Liver (tissue), 9 donors: Measurements from ENCODE around the gene SFXN3. TPM values are rescaled to one million over a fixed set of nuclear protein-coding genes. Genes with fewer than 3 reads are reported as not detected.

Experiments used
- DNase-seq: peaks from one replicate; pipeline ENCODE4 v3.0.0-alpha.2; 2017; ENCODE audit warnings: low spot score
- H3K27ac ChIP-seq, 2 donors: one replicate each; pipeline ENCODE4 v1.7.0; 2013; ENCODE audit warnings: inconsistent platforms in 2 of 2, low read length in 2 of 2, control low read depth in 1 of 2, low read depth in 1 of 2, mild to moderate bottlenecking in 1 of 2
- H3K27me3 ChIP-seq, 4 donors: one replicate each; pipeline versions ENCODE4 v1.6.1 to v1.7.0; 2013; ENCODE audit warnings: low read length in 3 of 4, inconsistent platforms in 1 of 4, mild to moderate bottlenecking in 1 of 4, moderate library complexity in 1 of 4; ENCODE audit not compliant: control insufficient read depth in 4 of 4, insufficient read depth in 4 of 4
- H3K36me3 ChIP-seq, 4 donors: one replicate each; pipeline versions ENCODE4 v1.6.1 to v1.7.0; 2013; ENCODE audit warnings: low read length in 3 of 4, mild to moderate bottlenecking in 3 of 4, low read depth in 1 of 4, moderate library complexity in 1 of 4; ENCODE audit not compliant: control insufficient read depth in 4 of 4, insufficient read depth in 3 of 4
- H3K4me1 ChIP-seq, 4 donors: one replicate each; pipeline versions ENCODE4 v1.6.1 to v1.7.0; 2013; ENCODE audit warnings: low read length in 3 of 4, mild to moderate bottlenecking in 3 of 4, moderate library complexity in 1 of 4; ENCODE audit not compliant: control insufficient read depth in 4 of 4, insufficient read depth in 4 of 4
- H3K4me3 ChIP-seq, 3 donors: one replicate each; pipeline versions ENCODE4 v1.6.1 to v1.7.0; 2013; ENCODE audit warnings: low read length in 3 of 3, control low read depth in 1 of 3, low read depth in 1 of 3, mild to moderate bottlenecking in 1 of 3
- H3K9ac ChIP-seq, 2 donors: one replicate each; pipeline ENCODE4 v1.7.0; 2013; ENCODE audit warnings: low read length in 2 of 2, mild to moderate bottlenecking in 2 of 2, moderate library complexity in 2 of 2, control low read depth in 1 of 2, low read depth in 1 of 2
- H3K9me3 ChIP-seq, 4 donors: one replicate each; pipeline versions ENCODE4 v1.6.1 to v1.7.0; 2013; ENCODE audit warnings: low read length in 3 of 4; ENCODE audit not compliant: control insufficient read depth in 4 of 4
- EGR1 ChIP-seq, 2 donors: IDR thresholded peaks; 2 replicates each; pipeline ENCODE4 v1.6.1; 2016 to 2018; ENCODE audit warnings: antibody characterized with exemption in 2 of 2, low read depth in 2 of 2
- FOXA1 ChIP-seq: IDR thresholded peaks from 2 replicates; pipeline ENCODE4 v1.6.1; 2016; ENCODE audit warnings: antibody characterized with exemption
- HNF4G ChIP-seq: IDR thresholded peaks from 2 replicates; pipeline ENCODE4 v1.6.1; 2016; ENCODE audit warnings: antibody characterized with exemption
- NR2F2 ChIP-seq: IDR thresholded peaks from 2 replicates; pipeline ENCODE4 v1.6.1; 2016; ENCODE audit warnings: antibody characterized with exemption
- RAD21 ChIP-seq, 2 donors: IDR thresholded peaks; 2 replicates each; pipeline ENCODE4 v1.6.1; 2016; ENCODE audit warnings: antibody characterized with exemption in 2 of 2, mild to moderate bottlenecking in 2 of 2
- SP1 ChIP-seq: IDR thresholded peaks from 2 replicates; pipeline ENCODE4 v1.6.1; 2018; ENCODE audit warnings: antibody characterized with exemption, mild to moderate bottlenecking
- TAF1 ChIP-seq: conservative IDR thresholded peaks from 2 replicates; pipeline ENCODE4 v1.6.1; 2016; ENCODE audit warnings: antibody characterized with exemption, mild to moderate bottlenecking
- YY1 ChIP-seq: IDR thresholded peaks from 2 replicates; pipeline ENCODE4 v1.6.1; 2016; ENCODE audit warnings: antibody characterized with exemption, mild to moderate bottlenecking
- WGBS: extraction: QIAGEN DNeasy Blood & Tissue Kit; methylation state at CpG from one replicate; pipeline ENCODE4 v1.1.7; 2013; 5-methylcytosine and 5-hydroxymethylcytosine counted together
- polyA plus RNA-seq, 2 donors: library from polyadenylated mRNA; stranded (reverse) in 1 of 2; unstranded in 1 of 2; fragments of 200-250 nt in 1 of 2; fragments of >200 nt in 1 of 2; fragmentation: Nextera tagmentation in 1 of 2; extraction: Ambion mirVana in 1 of 2; gene quantifications; one replicate each; pipeline versions ENCODE4 v1.2.1 to v1.2.3, GENCODE V29; 2013 to 2015
- total RNA-seq, 2 donors: library from RNA; depleted of rRNA; stranded (reverse); fragments of >200 nt; gene quantifications; one replicate each; pipeline ENCODE4 v1.2.3, GENCODE V29; 2014
- TF ChIP-seq, protein P1 (sequence below): IDR thresholded peaks from 2 replicates; pipeline ENCODE4 v1.6.1; 2016; ENCODE audit warnings: antibody characterized with exemption
- TF ChIP-seq, protein P2 (sequence below): fragments of 150-350 bp; IDR thresholded peaks from 2 replicates; pipeline ENCODE4 v1.5.1; 2017; ENCODE audit warnings: improper control_type of control experiment, low read depth, low read length; ENCODE audit not compliant: missing input control
- TF ChIP-seq, protein P3 (sequence below): IDR thresholded peaks from 2 replicates; pipeline ENCODE4 v1.6.1; 2016; ENCODE audit warnings: antibody characterized with exemption, mild to moderate bottlenecking
- TF ChIP-seq, protein P4 (sequence below): IDR thresholded peaks from 2 replicates; pipeline ENCODE4 v1.6.1; 2016; ENCODE audit warnings: antibody characterized with exemption
- donor health status: healthy.
- donor health status: healthy.
- donor health status: healthy.
- donor health status: healthy.
- donor health status: healthy.

Gene SFXN3
- total and polyA plus RNA-seq, 4 donors = 1.7 to 11.1 (median 6.3) TPM

DNA sequence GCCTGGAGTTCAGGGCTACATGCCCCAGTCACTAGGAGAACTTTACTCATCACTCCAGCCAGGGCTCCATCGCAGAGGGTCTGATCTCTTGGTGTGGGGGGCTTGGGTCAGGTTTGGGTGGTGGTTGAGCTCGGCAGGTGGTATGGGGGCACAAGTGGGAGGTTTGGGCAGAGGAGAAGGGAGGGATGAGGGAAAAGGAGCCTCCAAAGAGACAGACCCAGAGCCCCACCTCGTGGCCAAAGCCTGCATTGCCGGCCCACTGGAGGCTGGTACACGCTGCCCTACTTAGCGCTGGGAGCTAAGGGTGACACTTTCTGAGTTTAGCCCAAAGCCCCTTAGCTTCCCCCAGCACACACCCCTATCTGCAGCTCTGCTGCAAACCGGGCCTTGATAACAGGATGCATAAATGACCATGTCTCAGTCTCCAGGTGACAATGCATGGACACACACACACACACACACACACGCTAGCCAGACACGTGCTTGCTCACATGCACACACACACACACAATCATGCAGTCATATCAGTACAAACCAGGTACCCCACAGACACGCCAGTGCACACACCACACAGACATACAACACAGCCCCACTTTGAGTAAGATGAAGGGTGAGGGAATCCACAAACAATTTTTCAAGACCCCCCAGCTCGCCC is 16.7 kb upstream of the SFXN3 start:
- H3K9ac ChIP-seq = no peak overlapping the region
- H3K4me3 ChIP-seq = no peak overlapping the region
- H3K4me1 ChIP-seq = peaks cover 2 to 13% (median 3%) of the 10 kb centered on the region in 4 donors
- DNase-seq = peak; percentile 90
- no peak overlapping the region for H3K27ac ChIP-seq
- 19% methylated on average over 11 of the region's 11 CpGs for WGBS
- TF ChIP-seq, protein P1, sequence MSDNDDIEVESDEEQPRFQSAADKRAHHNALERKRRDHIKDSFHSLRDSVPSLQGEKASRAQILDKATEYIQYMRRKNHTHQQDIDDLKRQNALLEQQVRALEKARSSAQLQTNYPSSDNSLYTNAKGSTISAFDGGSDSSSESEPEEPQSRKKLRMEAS = no peak
- TF ChIP-seq YY1 (no peak), SP1 (no peak), RAD21 (IDR thresholded peaks at IDR 0.05) (peak; percentile 86 to 89), EGR1 (IDR thresholded peaks at IDR 0.05; ENCODE audit: low read depth in 2 of 2) (no peak)
- TF ChIP-seq, protein P2, sequence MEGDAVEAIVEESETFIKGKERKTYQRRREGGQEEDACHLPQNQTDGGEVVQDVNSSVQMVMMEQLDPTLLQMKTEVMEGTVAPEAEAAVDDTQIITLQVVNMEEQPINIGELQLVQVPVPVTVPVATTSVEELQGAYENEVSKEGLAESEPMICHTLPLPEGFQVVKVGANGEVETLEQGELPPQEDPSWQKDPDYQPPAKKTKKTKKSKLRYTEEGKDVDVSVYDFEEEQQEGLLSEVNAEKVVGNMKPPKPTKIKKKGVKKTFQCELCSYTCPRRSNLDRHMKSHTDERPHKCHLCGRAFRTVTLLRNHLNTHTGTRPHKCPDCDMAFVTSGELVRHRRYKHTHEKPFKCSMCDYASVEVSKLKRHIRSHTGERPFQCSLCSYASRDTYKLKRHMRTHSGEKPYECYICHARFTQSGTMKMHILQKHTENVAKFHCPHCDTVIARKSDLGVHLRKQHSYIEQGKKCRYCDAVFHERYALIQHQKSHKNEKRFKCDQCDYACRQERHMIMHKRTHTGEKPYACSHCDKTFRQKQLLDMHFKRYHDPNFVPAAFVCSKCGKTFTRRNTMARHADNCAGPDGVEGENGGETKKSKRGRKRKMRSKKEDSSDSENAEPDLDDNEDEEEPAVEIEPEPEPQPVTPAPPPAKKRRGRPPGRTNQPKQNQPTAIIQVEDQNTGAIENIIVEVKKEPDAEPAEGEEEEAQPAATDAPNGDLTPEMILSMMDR = peak; percentile 97
- peaks cover 0 to 2% (median under 1%) of the 10 kb centered on the region in 4 donors for H3K27me3 ChIP-seq
- no peaks in the 10 kb centered on the region for H3K36me3 ChIP-seq
- no peaks in the 10 kb centered on the region for H3K9me3 ChIP-seq

DNA sequence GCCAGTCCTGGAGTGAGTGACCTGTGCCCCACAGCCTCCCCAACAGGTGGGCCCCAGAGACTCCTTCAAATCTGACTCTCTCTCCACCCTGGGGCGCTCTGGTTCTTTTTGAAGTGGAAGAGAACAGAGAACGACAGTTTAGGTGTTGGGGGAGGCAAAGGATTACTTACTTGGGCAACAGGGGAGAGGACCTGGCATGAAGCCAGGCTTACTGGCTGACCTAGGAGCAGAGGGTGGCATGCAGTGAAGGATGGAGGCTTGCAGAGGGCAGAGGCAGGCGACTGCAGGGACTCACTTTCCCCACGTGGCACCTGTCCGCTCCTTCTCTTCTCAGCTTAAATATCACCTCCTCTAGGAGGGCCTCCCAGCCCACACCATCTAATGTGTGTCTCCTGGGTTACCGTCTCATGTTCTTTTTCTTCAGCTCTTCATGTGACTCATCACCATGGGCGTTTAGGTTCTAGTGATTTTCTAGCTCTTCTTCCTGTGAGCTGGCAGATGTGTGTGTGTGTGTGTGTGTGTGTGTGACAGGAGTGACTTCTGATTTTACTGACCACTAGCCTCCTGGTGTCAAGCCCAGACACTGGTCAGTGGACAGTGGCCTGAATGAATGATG is 16.0 kb upstream of the SFXN3 start:
- no peak for DNase-seq
- H3K27me3 ChIP-seq = peaks cover 0 to 2% (median under 1%) of the 10 kb centered on the region in 4 donors
- no peaks in the 10 kb centered on the region for H3K9me3 ChIP-seq
- 55% methylated on average over 7 of the region's 7 CpGs for WGBS
- H3K9ac ChIP-seq = no peak overlapping the region
- no peak overlapping the region for H3K27ac ChIP-seq
- TF ChIP-seq, protein P3, sequence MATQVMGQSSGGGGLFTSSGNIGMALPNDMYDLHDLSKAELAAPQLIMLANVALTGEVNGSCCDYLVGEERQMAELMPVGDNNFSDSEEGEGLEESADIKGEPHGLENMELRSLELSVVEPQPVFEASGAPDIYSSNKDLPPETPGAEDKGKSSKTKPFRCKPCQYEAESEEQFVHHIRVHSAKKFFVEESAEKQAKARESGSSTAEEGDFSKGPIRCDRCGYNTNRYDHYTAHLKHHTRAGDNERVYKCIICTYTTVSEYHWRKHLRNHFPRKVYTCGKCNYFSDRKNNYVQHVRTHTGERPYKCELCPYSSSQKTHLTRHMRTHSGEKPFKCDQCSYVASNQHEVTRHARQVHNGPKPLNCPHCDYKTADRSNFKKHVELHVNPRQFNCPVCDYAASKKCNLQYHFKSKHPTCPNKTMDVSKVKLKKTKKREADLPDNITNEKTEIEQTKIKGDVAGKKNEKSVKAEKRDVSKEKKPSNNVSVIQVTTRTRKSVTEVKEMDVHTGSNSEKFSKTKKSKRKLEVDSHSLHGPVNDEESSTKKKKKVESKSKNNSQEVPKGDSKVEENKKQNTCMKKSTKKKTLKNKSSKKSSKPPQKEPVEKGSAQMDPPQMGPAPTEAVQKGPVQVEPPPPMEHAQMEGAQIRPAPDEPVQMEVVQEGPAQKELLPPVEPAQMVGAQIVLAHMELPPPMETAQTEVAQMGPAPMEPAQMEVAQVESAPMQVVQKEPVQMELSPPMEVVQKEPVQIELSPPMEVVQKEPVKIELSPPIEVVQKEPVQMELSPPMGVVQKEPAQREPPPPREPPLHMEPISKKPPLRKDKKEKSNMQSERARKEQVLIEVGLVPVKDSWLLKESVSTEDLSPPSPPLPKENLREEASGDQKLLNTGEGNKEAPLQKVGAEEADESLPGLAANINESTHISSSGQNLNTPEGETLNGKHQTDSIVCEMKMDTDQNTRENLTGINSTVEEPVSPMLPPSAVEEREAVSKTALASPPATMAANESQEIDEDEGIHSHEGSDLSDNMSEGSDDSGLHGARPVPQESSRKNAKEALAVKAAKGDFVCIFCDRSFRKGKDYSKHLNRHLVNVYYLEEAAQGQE = no peak
- no peak for TF ChIP-seq FOXA1
- TF ChIP-seq TAF1 = no peak
- TF ChIP-seq, protein P1 = no peak
- TF ChIP-seq HNF4G = no peak
- TF ChIP-seq, protein P4, sequence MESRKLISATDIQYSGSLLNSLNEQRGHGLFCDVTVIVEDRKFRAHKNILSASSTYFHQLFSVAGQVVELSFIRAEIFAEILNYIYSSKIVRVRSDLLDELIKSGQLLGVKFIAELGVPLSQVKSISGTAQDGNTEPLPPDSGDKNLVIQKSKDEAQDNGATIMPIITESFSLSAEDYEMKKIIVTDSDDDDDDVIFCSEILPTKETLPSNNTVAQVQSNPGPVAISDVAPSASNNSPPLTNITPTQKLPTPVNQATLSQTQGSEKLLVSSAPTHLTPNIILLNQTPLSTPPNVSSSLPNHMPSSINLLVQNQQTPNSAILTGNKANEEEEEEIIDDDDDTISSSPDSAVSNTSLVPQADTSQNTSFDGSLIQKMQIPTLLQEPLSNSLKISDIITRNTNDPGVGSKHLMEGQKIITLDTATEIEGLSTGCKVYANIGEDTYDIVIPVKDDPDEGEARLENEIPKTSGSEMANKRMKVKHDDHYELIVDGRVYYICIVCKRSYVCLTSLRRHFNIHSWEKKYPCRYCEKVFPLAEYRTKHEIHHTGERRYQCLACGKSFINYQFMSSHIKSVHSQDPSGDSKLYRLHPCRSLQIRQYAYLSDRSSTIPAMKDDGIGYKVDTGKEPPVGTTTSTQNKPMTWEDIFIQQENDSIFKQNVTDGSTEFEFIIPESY = no peak
- TF ChIP-seq NR2F2 = no peak
- TF ChIP-seq YY1 = no peak
- no peak overlapping the region for H3K4me3 ChIP-seq
- H3K36me3 ChIP-seq = no peaks in the 10 kb centered on the region
- H3K4me1 ChIP-seq = peaks cover 2 to 13% (median 3%) of the 10 kb centered on the region in 4 donors
